HG02840 (cell line): ENCODE measurements around the gene MAST1.
"Not testable (repeated sequence)": the region's sequence is repeated elsewhere in the genome, so short reads cannot be mapped to it uniquely, and the experiment has no call there.

Experiments used
- ATAC-seq: cut with Tn5 transposase; IDR thresholded peaks from one replicate; pipeline ENCODE4 v1.9.1; 2021; ENCODE audit warnings: mild to moderate bottlenecking, moderate library complexity, moderate number of reproducible peaks; ENCODE audit not compliant: unreplicated experiment, low FRiP score

Gene MAST1

DNA sequence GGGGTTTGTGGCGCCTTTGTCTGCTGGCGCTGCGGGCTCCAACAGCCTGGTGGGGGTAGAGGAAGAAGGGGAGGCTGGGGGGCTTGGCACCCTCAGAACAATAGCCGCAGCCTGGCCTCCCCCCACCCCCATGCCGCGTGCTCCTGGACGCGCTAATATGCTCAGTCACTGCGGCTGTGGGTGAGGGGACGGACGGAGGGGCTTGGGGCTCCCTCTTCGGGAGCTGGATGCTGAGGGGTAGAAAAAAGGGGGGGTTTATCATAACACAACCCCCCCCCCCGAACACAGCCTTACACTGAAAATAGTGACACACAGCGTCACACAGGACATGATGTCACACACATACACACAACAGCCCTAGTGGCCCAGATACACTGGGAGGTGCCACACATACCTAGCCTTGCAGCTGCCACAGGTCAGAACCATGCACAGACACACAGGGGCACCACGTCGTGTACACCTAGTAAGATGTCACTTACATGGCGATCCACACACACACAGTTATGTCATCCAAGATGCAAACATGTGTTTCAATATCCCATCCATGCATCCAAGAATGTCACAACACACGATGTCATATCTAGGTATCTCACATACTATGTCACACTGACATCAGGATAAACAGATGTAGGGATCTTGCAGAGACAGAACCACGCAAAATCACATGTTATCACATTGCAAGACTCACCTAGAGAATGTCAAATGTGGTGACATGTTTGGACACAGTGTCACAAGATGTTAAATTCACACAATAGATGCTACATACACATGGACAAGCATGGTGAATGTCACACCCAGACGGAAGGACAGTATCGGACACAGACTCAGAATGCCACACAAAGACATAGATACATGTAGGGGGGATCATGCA, 806 bp downstream of the MAST1 start:
- no peak for ATAC-seq

DNA sequence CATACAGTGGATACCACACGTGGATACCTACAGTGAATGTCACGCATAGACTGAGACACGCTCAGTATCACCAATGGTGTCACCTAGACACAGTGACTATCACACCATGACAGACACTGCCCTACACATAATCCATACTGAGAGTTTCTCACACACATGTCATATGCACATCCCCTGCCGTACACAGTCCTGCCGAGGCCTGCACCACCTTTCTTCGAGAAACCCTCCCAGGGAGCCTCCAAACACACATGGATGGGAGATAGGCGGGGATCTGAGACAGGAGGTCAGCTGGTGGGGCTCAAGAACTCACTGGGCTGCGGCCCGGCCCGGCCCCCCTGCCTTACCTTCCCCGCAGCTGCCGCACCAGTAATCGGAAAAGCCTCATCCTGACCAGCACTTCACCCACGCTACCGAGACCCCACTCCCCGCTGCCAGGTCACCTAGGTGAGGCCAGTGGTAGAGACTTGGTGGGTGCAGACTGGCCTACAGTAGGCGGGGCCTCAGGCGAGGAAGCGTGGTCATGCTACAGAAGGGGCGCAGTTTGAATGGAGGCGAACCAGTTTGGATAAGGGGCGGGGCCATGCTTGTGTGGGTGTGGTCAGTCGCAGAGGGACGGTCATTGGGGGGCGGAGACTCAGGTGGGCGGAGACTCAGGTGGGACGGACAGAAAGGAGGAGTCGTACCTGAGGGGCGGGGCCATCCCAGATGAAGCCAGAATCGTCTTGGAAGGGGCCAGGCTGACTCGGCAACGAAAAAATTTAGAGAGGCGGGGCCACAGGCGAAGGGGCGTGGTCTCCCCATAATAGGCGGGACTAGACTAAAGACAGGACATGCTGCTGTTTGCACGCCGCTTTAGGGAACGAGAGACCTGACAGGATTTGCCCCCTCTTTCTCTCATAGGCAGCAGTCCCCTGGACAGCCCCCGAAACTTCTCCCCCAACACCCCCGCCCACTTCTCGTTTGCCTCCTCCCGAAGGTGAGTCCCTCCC, 2.1 kb downstream of the MAST1 start:
- no peak for ATAC-seq

DNA sequence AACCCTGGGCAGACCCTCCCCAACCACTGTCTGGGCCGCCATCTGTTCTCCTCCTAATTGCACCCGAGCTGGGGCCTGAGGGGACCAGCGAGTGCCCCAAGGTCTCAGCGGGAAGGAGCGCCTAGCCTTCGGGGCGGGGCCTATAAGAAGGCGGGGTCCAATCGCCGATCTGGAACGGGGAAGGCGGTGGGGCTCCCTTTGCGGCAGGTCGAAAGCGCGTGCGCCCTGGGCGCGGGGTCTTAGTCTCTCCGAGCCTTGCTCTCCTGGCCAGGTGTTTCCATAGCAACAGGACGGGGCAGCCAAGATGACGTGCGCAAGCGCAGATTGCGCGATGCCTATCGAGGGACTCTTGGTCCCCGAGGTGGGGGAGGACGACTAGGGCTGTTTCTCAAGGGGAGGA, 2.8 kb downstream of the MAST1 start:
- no peak for ATAC-seq

DNA sequence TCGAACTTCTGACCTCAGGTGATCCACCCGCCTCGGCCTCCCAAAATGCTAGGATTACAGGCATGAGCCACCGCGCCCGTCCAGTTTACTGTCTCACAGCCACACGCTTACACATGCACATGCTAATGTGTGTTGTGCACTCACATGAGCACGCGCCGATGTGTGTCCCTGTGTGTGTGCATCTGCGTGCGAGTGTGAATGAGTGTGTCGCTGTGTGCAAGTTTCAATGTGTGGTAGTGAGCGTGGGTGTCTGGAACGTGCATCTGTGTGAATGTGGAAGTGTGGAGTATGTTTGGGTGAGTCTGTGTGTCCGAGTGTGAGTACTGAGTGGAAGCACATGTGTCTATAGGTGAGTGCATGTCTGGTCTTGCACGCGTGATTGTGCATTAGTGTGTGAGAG, 4.2 kb downstream of the MAST1 start:
- ATAC-seq: no peak

DNA sequence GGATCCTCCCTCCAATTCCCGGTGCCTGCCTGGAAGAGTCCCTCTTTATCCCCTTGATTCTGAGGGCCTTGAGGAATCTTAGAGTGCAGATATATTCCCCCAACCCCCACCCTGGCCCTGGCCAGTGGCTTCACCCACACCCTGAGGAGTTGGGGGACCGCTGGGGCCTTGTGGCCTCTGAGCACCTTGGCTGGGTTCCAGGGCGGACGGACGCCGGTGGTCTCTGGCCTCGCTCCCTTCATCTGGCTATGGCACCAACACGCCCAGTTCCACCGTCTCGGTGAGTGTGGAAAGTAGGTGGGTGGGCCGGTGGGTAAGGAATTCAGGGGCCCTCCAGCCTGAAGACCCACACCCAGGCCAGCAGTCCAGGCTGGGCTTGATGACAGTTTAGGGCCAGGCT, 5.0 kb downstream of the MAST1 start:
- no peak for ATAC-seq

DNA sequence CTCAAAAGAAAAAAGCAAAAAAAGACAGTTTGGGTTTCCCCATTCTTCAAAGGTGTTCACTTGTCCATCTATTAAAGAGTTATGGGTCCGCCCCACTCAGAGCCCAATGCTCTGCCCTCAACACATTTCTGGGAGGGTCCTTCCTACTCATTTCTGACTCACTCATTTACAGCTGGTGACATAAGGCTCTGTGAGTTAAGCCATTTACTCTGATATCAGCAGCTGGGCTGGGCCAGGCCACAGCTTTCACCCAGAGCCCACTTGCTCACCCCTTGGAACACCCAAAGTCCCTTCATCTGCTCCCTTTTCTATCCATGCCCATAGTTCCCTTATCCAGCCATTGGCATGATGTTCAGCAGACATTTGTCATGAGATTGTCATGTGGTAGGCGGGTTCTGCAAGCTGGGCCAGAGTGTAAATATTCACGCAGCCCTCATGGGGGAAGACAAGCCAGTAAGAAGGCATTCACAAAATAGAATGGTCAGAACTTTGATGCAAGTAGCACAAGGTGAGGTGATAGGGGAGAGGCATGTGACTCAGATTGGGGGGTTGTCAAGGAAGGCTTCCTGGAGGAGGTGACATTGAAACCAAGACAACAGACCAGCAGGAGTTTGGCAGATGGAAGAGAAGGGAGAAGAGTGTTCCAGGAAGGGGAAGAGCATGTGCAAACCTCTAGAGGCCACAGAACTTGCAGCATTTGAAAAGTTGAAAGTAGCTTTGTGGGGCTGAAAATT, 5.9 kb downstream of the MAST1 start:
- no peak for ATAC-seq

DNA sequence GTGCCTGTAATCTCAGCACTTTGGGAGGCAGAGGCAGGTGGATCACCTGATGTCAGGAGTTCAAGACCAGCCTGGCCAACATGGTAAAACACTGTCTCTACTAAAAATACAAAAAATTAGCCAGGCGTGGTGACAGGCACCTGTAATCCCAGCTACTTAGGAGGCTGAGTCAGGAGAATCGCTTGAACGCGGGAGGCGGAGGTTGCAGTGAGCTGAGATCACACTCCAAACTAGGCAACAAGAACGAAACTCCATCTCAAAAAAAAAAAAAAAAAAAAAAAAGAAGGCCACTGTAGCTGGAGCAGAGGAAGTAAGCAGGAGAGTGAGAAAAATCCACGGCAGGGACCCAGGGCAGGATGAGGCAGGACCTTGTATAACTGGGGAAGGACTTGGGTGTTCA, 8.3 kb downstream of the MAST1 start:
- ATAC-seq: not testable (repeated sequence)

DNA sequence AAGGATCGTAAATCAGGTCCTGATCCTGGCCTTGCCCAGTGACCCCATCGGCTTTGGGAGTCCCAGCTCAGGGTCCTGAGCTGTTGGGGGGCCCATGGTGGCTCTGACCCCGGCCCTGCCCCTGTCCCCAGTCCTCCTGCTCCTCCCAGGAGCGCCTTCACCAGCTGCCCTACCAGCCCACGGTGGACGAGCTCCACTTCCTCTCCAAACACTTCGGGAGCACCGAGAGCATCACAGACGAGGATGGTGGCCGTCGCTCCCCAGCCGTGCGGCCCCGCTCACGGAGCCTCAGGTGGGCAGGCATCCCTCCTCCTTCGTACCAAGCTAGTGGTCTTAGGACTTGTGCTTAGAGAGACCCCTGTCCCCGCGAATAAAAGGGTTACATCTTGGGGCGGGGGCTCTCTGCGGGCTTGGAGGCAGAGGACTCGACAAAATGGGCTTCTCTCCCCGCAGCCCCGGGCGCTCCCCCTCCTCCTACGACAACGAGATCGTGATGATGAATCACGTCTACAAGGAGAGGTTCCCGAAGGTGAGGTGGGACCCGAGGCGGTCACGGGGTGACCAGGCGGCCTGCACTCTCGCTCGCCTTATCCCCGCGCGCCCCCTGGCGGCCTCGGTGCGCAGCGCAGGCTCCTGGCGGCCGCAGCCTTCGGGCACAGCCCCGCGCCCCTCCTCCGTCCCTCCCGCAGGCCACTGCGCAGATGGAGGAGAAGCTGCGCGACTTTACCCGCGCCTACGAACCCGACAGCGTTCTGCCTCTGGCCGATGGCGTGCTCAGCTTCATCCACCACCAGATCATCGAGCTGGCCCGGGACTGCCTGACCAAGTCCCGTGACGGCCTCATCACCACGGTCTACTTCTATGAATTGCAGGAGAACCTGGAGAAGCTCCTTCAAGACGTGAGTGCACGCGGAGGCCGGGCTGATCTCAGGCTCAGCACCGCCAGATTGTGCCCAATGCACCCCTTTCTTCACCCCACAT, 9.1 kb downstream of the MAST1 start:
- ATAC-seq: no peak

DNA sequence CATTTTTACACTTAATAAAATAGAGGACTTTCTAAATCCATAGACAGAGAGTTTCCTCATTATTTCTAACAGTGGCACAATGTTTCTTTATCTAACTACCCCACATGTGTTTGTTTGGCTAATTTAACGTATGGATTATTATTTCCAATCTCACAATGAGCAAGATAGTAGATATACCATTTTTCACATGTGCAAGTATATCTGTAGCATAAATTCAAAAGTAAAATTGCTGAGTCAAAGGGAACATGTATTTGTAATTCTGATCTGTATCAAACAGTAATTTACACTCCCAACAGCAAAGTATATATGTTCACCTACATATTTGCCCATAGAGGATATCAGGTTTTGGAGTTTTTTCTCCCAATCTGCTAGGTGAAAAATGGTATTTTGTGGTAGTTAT, 18.3 kb downstream of the MAST1 start:
- no peak for ATAC-seq

DNA sequence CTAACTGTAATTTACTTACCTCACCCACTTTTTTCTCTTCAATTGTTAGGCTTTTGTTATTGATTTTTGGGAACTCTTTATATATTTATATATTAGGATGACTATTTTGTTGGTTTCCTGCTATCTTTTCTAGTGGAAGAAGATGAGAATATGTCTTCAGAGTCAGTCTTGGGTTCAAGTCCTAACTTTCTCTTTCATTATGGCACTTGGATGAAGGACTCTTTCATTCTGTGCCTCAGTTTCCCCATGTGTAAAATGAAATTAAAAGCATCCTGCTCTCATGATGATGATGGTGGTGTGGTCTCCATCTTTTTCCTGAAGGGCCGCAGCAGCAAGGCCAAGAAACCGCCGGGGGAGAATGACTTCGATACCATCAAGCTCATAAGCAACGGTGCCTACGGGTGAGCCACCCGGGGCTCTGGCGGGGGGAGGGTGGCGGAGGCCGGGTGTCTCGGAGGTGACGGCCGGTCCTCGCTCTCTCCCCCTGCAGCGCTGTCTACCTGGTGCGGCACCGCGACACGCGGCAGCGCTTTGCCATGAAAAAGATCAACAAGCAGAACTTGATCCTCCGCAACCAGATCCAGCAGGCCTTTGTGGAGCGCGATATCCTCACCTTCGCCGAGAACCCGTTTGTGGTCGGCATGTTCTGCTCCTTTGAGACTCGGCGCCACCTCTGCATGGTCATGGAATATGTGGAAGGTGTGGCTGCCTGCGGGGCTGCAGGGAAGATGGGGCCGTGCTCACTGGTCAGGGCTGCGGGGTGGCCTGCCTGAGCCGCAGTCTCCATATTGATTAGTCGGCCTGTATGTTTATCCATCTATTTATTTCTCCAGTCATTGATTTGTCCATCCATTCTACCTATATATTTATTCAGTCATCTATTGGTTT, 20.0 kb downstream of the MAST1 start:
- no peak for ATAC-seq

DNA sequence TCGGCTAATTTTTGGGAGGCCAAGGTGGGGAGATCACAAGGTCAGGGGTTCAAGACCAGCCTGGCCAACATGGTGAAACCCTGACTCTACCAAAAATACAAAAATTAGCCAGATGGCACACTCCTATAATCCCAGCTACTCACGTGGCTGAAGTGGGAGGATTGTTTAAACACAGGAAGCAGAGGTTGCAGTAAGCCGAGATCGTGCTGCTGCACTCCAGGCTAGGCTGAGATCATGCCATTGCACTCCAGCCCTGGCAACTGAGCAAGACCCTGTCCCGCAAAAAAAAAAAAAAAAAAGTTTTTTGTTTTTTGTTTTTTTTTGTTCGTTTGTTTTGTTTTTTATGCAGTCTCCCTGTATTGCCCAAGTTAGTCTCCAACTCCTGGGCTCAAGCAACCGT, 21.2 kb downstream of the MAST1 start:
- ATAC-seq: no peak

DNA sequence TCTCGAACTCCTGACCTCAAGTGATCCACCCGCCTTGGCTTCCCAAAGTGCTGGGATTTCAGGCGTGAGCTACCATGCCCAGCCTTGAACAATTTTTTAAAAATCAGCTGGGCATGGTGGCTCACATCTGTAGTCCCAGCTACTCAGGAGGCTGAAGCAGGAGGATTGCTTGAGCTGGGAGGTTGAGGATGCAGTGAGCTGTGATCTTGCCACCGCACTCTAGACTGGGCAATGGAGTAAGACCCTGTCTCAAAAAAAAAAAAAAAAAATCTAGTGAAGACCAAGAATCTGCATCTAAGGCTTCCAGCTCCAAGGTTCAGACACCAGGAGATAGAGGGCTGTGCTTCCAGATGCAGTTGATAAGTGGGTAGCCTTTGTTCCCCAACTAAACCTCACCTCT, 25.8 kb downstream of the MAST1 start:
- ATAC-seq: no peak

DNA sequence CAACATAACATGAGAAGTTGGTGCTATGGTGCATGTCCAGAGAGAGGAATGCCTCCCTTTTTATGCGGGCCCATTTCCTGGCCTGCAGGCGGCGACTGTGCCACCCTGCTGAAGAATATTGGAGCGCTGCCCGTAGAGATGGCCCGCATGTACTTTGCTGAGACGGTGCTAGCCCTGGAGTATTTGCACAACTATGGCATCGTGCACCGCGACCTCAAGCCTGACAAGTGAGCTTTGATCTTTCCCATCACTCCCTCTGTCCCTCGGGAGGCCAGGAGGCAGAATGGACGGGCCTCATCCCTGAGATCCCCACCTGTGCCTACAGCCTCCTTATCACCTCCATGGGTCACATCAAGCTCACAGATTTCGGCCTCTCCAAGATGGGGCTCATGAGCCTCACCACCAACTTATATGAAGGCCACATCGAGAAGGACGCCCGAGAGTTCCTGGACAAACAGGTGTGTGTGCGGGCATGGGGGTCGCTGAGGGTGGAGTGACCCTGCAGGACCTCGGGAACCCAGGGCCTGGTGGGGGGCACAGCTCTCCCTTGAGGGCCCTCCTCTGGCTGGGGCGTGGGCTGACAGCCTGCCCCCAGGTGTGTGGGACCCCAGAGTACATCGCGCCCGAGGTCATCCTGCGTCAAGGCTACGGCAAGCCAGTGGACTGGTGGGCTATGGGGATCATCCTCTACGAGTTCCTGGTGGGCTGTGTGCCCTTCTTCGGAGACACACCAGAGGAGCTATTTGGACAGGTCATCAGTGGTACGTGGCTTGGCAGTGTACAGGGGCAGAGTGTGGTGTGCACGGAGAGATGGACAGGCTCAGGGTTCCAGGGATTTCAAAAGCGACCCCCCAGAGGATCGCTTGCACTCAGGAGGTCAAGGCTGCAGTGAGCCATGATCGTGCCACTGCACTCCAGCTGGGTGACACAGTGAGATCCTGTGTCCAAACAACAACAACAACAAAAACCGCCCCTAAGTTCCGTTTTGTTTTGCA, 26.7 kb downstream of the MAST1 start:
- no peak for ATAC-seq

DNA sequence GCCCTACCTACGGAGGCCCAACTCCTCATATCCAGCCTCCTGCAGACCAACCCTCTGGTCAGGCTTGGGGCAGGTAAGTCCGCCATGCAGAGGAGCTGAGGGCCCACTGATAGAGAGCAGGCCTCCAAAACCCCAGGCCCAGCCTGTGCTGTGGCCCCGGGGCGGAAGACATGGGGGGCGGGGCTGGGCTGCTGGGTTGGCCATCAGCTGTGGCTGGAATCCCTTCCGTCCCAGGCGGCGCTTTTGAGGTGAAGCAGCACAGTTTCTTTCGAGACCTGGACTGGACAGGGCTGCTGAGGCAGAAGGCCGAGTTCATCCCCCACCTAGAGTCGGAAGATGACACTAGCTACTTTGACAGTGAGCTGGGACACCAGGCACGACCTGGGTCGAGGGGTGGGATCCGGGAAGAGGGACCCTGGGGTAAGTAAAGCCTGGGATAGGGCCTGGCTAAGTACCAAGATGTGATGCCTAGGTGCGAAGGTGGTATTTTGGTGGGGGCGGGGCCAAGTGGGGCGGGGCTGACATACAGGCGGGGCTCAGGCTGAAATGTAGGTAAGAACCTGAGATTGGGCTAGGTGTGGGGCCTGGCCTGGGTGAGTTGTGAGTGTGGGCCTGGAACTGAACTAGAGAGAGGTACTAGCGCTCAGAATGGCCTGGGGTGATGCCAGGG, 27.6 kb downstream of the MAST1 start:
- no peak for ATAC-seq

DNA sequence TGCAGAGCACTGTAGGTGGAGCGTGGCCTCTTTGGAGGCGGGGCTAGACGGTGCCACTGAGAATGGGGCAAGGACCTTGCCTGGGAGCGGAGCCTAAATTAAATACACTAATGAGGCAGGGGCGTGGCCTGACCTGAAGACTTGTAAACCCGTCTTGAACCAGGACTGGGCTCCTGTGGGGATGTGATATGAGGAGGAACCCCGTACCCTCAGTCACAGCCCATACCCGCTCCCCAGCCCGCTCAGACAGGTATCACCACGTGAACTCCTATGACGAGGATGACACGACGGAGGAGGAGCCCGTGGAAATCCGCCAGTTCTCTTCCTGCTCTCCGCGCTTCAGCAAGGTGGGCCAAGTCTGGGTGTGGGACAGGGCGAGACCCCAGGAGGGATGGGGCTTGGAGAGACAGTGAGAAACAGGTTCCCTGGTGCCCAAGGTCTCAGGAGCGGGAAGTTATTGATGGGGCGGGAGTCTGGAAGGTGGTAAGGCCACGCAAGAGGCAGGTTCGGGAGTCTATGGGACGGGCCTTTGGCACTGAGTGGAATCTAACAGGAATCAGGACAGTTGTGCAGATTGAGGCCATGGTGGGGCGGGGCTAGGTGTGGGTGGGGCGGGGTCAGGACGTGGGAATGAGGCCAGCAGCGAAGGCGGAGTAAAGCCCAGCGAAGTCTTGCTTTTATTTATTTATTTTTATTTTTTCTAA, 28.3 kb downstream of the MAST1 start:
- ATAC-seq: no peak
